Measurements from ENCODE around the gene TRANK1. TPM values are rescaled to one million over a fixed set of nuclear protein-coding genes. Genes with fewer than 3 reads are reported as not detected.

Gene TRANK1
- total and polyA plus RNA-seq, 2 of the 8 experiments (the other 6 are each of a cell fraction or from before 2014, with no cell fraction given), result 2.9 to 8.8 TPM

DNA sequence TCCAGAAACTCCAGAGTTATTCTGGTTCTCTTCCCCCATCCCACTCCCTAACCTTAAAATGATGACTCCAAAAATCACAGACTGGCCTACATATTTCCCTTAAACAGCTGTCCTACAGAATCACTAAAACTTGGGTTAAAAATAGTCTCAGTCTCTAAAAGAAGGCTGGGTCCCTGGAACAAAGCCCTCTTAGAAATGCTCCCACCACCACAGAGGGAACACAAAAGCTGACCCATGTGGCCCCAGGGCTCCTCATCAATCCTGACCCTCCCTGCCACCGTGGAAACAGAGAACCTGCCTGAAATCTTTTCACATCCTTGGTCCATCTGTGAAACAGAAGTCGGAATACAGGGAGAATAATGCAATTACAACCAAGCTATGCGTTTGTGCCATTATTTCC, 124.8 kb downstream of the TRANK1 start:
- Histone ChIP-seq H4K20me1 (replicated peaks in 1 of 2; ENCODE audit: control insufficient read depth in 1 of 2, insufficient read depth in 2 of 2, low read length in 2 of 2) (no peaks in the 10 kb centered on the region), H3K18ac (ENCODE audit: extremely low read depth, low read length) (no peak overlapping the region), H2BK20ac (ENCODE audit: low read length) (no peak overlapping the region), H4K91ac (replicated peaks; ENCODE audit: insufficient read length, low read length) (no peak overlapping the region), H3K23me2 (ENCODE audit: low read depth, low read length) (no peaks in the 10 kb centered on the region), H3K14ac (ENCODE audit: insufficient read length) (no peak overlapping the region), H2AFZ (ENCODE audit: low read length) (no peak overlapping the region), H3K9me3 (ENCODE audit: insufficient read depth in 2 of 2, low read depth in 1 of 2, low read length in 1 of 2) (no peaks in the 10 kb centered on the region), H2BK15ac (ENCODE audit: low read length) (no peak overlapping the region), H3K4me2 (ENCODE audit: insufficient read depth in 1 of 2, low read depth in 2 of 2, low read length in 2 of 2) (no peak overlapping the region), H3K27me3 (replicated peaks in 1 of 4; ENCODE audit: control insufficient read depth in 3 of 4, extremely low read depth in 1 of 4, insufficient read depth in 3 of 4, low read length in 3 of 4) (no peaks in the 10 kb centered on the region), H4K5ac (ENCODE audit: insufficient read length, low read depth, low read length) (no peak overlapping the region), H2BK12ac (ENCODE audit: low read depth, low read length) (no peak overlapping the region), H3K27ac (ENCODE audit: low read depth, low read length) (no peak overlapping the region), H2BK5ac (ENCODE audit: low read depth, low read length) (no peak overlapping the region), H3K79me2 (ENCODE audit: control insufficient read depth in 1 of 2, insufficient read depth in 2 of 2, low read length in 2 of 2) (no peaks in the 10 kb centered on the region), H3K79me1 (ENCODE audit: low read depth, low read length) (no peaks in the 10 kb centered on the region), H3K4ac (replicated peaks; ENCODE audit: insufficient read length, low read depth, low read length) (no peak overlapping the region), H3K56ac (replicated peaks; ENCODE audit: insufficient read length, low read depth, low read length) (no peak overlapping the region), H3K23ac (ENCODE audit: insufficient read length) (no peak overlapping the region), H2BK120ac (replicated peaks; ENCODE audit: low read depth, low read length) (no peak overlapping the region), H3K36me3 (ENCODE audit: control insufficient read depth in 2 of 4, insufficient read depth in 4 of 4, low read length in 3 of 4) (no peaks in the 10 kb centered on the region), H3K4me3 (ENCODE audit: extremely low read depth in 1 of 4, insufficient read depth in 2 of 4, low read depth in 3 of 4, low read length in 4 of 4) (no peak overlapping the region), H2AK5ac (ENCODE audit: low read depth, low read length) (no peak overlapping the region), H3K4me1 (replicated peaks in 1 of 4; ENCODE audit: control insufficient read depth in 3 of 4, insufficient read depth in 4 of 4, low read length in 3 of 4) (no peaks in the 10 kb centered on the region; a peak in 2 of 7 replicates), H4K8ac (ENCODE audit: extremely low read depth, insufficient read depth, low read length) (no peak overlapping the region), H3K9ac (replicated peaks in 1 of 4; ENCODE audit: extremely low read depth in 1 of 4, low read depth in 3 of 4, low read length in 3 of 4) (no peak overlapping the region)
- no peak for TF ChIP-seq SAP30 (IDR thresholded peaks at IDR 0.05; ENCODE audit: insufficient read depth, insufficient replicate concordance, low read length)
- no peak for TF ChIP-seq ZNF274 (IDR thresholded peaks at IDR 0.05; ENCODE audit: borderline replicate concordance, extremely low read depth, low read length)
- TF ChIP-seq KDM5A (IDR thresholded peaks at IDR 0.05; ENCODE audit: low read length), result no peak
- TF ChIP-seq EP300 (IDR thresholded peaks at IDR 0.05; ENCODE audit: borderline replicate concordance in 1 of 2, low read depth in 2 of 2, low read length in 2 of 2), result no peak
- TF ChIP-seq FOSL1 (IDR thresholded peaks at IDR 0.05; ENCODE audit: insufficient read depth, low read depth, low read length), result no peak
- TF ChIP-seq, protein P1, sequence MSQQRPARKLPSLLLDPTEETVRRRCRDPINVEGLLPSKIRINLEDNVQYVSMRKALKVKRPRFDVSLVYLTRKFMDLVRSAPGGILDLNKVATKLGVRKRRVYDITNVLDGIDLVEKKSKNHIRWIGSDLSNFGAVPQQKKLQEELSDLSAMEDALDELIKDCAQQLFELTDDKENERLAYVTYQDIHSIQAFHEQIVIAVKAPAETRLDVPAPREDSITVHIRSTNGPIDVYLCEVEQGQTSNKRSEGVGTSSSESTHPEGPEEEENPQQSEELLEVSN (IDR thresholded peaks at IDR 0.05), result no peak
- TF ChIP-seq SP1 (IDR thresholded peaks at IDR 0.05; ENCODE audit: low read depth, low read length), result no peak
- no peak for TF ChIP-seq JUN (IDR thresholded peaks at IDR 0.05; ENCODE audit: low read depth, low read length)
- TF ChIP-seq TAF1 (IDR thresholded peaks at IDR 0.05; ENCODE audit: low read depth, low read length), result no peak
- POLR2A ChIA-PET (ENCODE audit: partially characterized antibody), result no interaction called here
- FAIRE-seq (no peak), DNase-seq (ENCODE audit: low read depth in 1 of 2, low spot score in 2 of 2) (no peak)
- 94% methylated on average over 3 of the region's 3 CpGs; no CpG with 5 or more reads in 1 of the 2 experiments for WGBS, 2 experiments (ENCODE audit: extremely low coverage in 1 of 2, insufficient coverage in 1 of 2, insufficient read length in 1 of 2, insufficient replicate concordance in 2 of 2, low coverage in 1 of 2, low lambda C conversion rate in 2 of 2, missing lambda C conversion rate in 1 of 2)
- CTCF ChIA-PET (ENCODE audit: partially characterized antibody), result interaction anchor here (0.7 to 1.5 kb wide), 5 partner anchors 14 to 28 kb away, joined by 3 to 5 read pairs (median 4); no protein-coding TSS in a partner anchor

All from H1 (cell line).